Neural cell (in vitro differentiated cells): ENCODE results near the gene APOB.

ENCODE experiments used
- EP300 ChIP-seq: fragments of 450-650 bp; conservative IDR thresholded peaks from 2 replicates; pipeline ENCODE4 v1.6.1; 2014; ENCODE audit warnings: antibody characterized with exemption, mild to moderate bottlenecking, moderate library complexity; ENCODE audit not compliant: poor library complexity, severe bottlenecking
- EZH2 ChIP-seq: fragments of 200-600, 300-800 bp; shearing (Covaris generic), sonication (generic); IDR thresholded peaks from 2 replicates; pipeline ENCODE4 v1.6.1; 2014; ENCODE audit warnings: antibody characterized with exemption, low read length, borderline replicate concordance, mild to moderate bottlenecking; ENCODE audit not compliant: insufficient read depth, poor library complexity, severe bottlenecking
- MXI1 ChIP-seq: fragments of 450-650 bp; conservative IDR thresholded peaks from 2 replicates; pipeline ENCODE4 v1.6.1; 2014; ENCODE audit warnings: antibody characterized with exemption, mild to moderate bottlenecking; ENCODE audit not compliant: poor library complexity, severe bottlenecking
- POLR2AphosphoS5 ChIP-seq: IDR thresholded peaks from 2 replicates; pipeline ENCODE4 v1.6.1; 2012
- SMC3 ChIP-seq: fragments of 450-650 bp; conservative IDR thresholded peaks from 2 replicates; pipeline ENCODE4 v1.6.1; 2014; ENCODE audit warnings: antibody characterized with exemption, mild to moderate bottlenecking, moderate library complexity; ENCODE audit not compliant: poor library complexity
- TF ChIP-seq, protein P1 (sequence below): IDR thresholded peaks from 2 replicates; pipeline ENCODE4 v1.6.1; 2012; ENCODE audit warnings: borderline replicate concordance
- TF ChIP-seq, protein P2 (sequence below): fragments of 450-650 bp; IDR thresholded peaks from 2 replicates; pipeline ENCODE4 v1.5.1; 2014; ENCODE audit warnings: antibody characterized with exemption, mild to moderate bottlenecking, moderate library complexity; ENCODE audit not compliant: poor library complexity, severe bottlenecking

DNA sequence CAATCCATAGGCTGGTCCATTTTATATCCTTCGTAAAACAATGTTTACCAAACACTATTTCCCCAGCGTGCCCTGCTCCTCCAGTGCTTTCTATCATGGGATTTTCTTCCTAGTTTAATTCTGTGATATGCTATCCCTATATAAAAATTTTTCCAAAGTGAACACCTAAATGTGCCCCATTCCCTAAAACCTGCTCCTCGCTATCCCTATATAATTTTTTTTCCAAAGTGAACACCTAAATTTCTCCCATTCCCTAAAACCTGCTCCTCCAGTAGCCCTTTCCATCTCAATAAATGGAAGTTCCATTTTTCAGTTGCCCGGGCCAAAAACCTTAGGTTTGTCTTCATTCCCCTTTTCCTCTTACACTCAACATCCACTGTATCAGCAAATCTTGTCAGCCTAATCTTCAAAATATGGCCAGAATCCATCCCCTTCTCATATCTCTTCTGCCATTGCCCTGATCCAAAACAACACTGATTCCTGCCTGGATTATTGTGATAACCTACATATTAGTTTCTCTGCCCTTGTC lies 26.1 kb downstream of the APOB start:
- TF ChIP-seq, protein P1, sequence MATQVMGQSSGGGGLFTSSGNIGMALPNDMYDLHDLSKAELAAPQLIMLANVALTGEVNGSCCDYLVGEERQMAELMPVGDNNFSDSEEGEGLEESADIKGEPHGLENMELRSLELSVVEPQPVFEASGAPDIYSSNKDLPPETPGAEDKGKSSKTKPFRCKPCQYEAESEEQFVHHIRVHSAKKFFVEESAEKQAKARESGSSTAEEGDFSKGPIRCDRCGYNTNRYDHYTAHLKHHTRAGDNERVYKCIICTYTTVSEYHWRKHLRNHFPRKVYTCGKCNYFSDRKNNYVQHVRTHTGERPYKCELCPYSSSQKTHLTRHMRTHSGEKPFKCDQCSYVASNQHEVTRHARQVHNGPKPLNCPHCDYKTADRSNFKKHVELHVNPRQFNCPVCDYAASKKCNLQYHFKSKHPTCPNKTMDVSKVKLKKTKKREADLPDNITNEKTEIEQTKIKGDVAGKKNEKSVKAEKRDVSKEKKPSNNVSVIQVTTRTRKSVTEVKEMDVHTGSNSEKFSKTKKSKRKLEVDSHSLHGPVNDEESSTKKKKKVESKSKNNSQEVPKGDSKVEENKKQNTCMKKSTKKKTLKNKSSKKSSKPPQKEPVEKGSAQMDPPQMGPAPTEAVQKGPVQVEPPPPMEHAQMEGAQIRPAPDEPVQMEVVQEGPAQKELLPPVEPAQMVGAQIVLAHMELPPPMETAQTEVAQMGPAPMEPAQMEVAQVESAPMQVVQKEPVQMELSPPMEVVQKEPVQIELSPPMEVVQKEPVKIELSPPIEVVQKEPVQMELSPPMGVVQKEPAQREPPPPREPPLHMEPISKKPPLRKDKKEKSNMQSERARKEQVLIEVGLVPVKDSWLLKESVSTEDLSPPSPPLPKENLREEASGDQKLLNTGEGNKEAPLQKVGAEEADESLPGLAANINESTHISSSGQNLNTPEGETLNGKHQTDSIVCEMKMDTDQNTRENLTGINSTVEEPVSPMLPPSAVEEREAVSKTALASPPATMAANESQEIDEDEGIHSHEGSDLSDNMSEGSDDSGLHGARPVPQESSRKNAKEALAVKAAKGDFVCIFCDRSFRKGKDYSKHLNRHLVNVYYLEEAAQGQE: no peak
- TF ChIP-seq, protein P2, sequence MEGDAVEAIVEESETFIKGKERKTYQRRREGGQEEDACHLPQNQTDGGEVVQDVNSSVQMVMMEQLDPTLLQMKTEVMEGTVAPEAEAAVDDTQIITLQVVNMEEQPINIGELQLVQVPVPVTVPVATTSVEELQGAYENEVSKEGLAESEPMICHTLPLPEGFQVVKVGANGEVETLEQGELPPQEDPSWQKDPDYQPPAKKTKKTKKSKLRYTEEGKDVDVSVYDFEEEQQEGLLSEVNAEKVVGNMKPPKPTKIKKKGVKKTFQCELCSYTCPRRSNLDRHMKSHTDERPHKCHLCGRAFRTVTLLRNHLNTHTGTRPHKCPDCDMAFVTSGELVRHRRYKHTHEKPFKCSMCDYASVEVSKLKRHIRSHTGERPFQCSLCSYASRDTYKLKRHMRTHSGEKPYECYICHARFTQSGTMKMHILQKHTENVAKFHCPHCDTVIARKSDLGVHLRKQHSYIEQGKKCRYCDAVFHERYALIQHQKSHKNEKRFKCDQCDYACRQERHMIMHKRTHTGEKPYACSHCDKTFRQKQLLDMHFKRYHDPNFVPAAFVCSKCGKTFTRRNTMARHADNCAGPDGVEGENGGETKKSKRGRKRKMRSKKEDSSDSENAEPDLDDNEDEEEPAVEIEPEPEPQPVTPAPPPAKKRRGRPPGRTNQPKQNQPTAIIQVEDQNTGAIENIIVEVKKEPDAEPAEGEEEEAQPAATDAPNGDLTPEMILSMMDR: no peak
- TF ChIP-seq EP300 (no peak), SMC3 (no peak), POLR2AphosphoS5 (no peak), MXI1 (no peak), EZH2 (no peak)
